ENCODE data around the gene DPM1.
A peak's percentile ranks its signal among the peaks of the same experiment; 100 is the strongest.

The DPM1 gene

DNA sequence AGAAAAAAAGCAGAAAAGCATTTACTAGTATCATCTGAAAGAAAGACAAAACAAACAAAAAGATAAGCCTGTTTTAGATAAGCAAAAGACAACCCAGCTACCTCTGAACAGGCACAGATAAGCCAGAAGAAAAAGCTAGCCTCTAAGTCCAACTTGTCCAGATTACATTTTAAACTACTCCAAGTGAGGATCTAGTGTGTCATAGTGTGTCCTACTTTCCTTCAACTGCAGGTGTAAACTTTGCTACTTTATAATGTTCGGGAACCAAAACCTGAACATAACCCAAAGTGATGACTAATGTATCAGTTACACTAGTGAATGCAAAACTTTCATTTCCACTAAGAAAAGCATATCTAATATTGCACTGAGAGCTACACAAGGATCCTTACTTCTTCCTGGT, 46.6 kb downstream of the DPM1 start:
- Mint-ChIP-seq H3K9me3 (no peaks in the 10 kb centered on the region), H3K36me3 (ENCODE audit: low read depth) (peaks cover 24% of the 10 kb centered on the region), H3K4me1 (ENCODE audit: low read depth) (peaks cover 48% of the 10 kb centered on the region), H3K4me3 (no peak overlapping the region), H3K27me3 (ENCODE audit: low read depth) (no peaks in the 10 kb centered on the region), H3K27ac (peak overlapping the region; percentile 18)
- DNase-seq (ENCODE audit: low spot score), result no peak

DNA sequence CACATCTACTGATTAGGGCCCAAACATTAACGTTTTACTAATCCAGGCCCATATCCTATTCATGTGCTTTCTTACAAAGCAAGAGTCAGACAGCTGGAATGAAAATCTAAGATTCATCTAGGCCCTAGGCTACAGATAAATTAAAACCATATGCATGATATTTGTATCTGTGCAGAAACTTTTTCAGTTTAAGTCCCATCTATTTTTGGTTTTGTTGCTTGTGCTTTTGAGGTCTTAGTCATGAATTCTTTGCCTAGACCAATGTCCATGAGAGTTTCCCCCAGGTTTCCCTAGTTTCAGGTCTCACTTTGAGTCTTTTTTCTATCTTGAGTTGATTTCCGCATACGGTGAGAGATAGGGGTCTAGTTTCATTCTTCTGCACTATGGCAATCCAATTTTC, 47.3 kb downstream of the DPM1 start:
- DNase-seq (ENCODE audit: low spot score), result no peak
- H3K27ac Mint-ChIP-seq, result no peak overlapping the region
- no peaks in the 10 kb centered on the region for H3K27me3 Mint-ChIP-seq (ENCODE audit: low read depth)

DNA sequence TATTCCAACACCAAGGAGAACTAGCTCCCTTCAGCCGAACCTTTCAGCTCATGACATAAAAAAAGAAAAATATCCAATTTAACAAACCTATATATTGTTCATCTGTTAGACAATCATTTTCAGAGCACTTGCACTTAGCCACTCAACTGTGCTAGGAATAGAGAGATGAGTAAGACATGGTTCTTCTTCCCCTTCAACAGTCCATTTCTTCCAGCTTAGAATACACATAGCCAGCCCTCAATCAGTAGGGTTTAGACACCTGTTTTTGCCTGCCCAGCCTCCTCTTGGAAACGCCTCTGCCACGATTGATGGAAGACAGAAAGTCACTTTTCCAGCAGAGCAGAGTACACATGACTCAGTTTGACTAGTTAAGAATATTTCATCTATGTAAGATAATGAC, 48.9 kb downstream of the DPM1 start:
- no peak for DNase-seq (ENCODE audit: low spot score)
- H3K9me3 Mint-ChIP-seq, result no peaks in the 10 kb centered on the region
- H3K27me3 Mint-ChIP-seq (ENCODE audit: low read depth), result no peaks in the 10 kb centered on the region
- peaks cover 20% of the 10 kb centered on the region for H3K36me3 Mint-ChIP-seq (ENCODE audit: low read depth)
- no peak overlapping the region for H3K27ac Mint-ChIP-seq
- peaks cover 34% of the 10 kb centered on the region for H3K4me1 Mint-ChIP-seq (ENCODE audit: low read depth)
- no peak overlapping the region for H3K4me3 Mint-ChIP-seq

More for the DNA sequence above, 47.3 kb downstream of the DPM1 start:
- no peaks in the 10 kb centered on the region for H3K9me3 Mint-ChIP-seq
- H3K4me3 Mint-ChIP-seq, result no peak overlapping the region
- H3K36me3 Mint-ChIP-seq (ENCODE audit: low read depth), result peaks cover 20% of the 10 kb centered on the region
- peaks cover 42% of the 10 kb centered on the region for H3K4me1 Mint-ChIP-seq (ENCODE audit: low read depth)

DNA sequence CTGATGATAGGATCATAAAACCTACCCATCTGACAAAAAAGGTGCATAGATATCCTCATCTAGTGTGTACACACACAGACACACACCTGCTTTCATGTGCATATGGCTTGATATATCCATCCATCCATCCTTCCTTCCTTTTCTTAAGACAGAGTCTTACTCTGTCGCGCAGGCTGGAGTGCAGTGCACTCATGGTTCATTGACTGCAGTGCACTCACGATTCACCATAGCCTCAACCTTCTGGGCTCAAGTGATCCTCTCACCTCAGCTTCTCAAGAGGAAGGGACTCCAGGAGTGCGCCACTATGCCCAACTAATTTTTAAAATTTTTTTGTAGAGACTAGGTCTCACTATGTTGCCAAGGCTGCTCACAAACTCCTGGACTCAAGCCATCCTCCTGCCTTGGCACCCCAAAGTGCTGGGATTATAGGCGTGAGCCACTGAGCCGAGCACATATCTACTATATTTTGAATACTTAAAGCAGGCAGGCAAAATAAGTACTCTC, 54.2 kb downstream of the DPM1 start:
- Mint-ChIP-seq H3K36me3 (ENCODE audit: low read depth) (peaks cover 23% of the 10 kb centered on the region), H3K27me3 (ENCODE audit: low read depth) (no peaks in the 10 kb centered on the region), H3K27ac (no peak overlapping the region), H3K4me3 (no peak overlapping the region), H3K9me3 (no peaks in the 10 kb centered on the region), H3K4me1 (ENCODE audit: low read depth) (peaks cover 5% of the 10 kb centered on the region)
- no peak for DNase-seq (ENCODE audit: low spot score)

DNA sequence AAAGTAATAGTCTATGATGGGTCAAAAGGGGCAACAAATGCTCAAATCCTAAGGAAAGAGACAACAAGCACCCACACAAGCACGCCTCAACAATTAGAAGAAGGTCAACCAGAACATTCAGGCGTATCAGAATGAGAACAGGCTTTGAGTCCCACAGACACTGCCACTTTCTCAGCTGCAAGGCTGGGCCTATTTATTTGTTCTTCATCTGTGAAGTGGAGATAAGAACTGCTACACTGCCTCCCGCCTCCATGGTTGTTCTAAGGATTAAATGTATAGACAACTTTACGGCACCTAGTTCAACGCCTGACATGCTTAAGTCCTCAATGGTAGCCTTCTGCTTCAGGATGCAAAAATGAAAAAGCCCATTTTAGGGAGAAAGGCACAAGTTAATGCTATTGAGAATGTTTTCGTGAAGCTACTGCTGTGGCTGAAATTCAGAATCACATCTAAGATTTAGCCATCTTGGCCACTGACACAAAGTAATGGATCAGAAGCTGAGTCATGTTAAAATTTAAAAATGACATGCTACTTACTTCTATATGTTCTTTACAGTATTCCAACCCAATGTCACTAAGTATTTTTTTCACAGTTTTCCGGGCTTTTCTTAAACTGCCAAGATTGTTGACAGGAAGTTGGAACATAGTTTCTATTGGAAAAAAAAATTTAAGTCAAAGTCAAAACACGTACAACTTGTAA, 54.8 kb downstream of the DPM1 start:
- no peak overlapping the region for H3K27ac Mint-ChIP-seq
- H3K36me3 Mint-ChIP-seq (ENCODE audit: low read depth), result peaks cover 23% of the 10 kb centered on the region
- DNase-seq (ENCODE audit: low spot score), result no peak
- no peaks in the 10 kb centered on the region for H3K27me3 Mint-ChIP-seq (ENCODE audit: low read depth)
- peaks cover 5% of the 10 kb centered on the region for H3K4me1 Mint-ChIP-seq (ENCODE audit: low read depth)
- H3K4me3 Mint-ChIP-seq, result no peak overlapping the region
- no peaks in the 10 kb centered on the region for H3K9me3 Mint-ChIP-seq

DNA sequence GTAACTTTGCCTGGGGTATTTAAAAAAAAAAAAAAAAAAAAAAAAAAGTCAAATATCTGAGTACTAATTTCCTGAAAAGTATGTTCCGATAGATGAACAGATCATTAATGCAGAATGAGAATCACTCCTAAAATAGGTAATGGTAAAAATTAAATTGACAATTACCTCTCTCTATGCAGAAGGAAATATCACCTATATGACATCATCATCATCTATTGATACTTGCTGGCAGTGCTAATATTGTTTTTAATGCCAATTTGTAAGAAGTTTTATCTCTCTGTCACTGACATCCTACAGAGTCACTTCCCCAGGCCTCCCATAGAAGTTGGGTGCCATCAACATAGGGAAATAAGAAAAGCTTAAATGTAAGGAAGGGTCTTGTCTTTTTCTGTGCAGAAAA, 57.0 kb downstream of the DPM1 start:
- no peak overlapping the region for H3K4me3 Mint-ChIP-seq
- H3K27ac Mint-ChIP-seq, result no peak overlapping the region
- H3K36me3 Mint-ChIP-seq (ENCODE audit: low read depth), result peaks cover 32% of the 10 kb centered on the region
- H3K4me1 Mint-ChIP-seq (ENCODE audit: low read depth), result peaks cover 7% of the 10 kb centered on the region
- DNase-seq (ENCODE audit: low spot score), result no peak
- H3K27me3 Mint-ChIP-seq (ENCODE audit: low read depth), result no peaks in the 10 kb centered on the region
- no peaks in the 10 kb centered on the region for H3K9me3 Mint-ChIP-seq

DNA sequence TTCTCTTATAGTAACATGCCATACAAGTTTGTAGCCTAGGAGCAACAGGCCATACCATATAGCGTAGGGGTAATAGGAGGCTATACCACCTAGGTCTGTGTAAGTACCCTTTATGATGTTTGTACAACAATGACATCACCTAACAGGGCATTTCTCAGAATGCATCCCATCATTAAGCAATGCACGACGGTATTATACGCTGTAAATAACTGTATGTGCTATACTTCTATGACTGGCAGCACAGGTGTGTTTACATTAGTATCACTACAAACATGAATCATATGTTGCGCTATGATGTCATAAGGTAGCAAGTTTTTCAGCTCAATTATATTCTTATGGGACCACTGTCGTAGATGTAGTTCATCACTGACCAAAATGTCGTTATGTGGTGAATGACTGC, 58.1 kb downstream of the DPM1 start:
- no peak for DNase-seq (ENCODE audit: low spot score)
- Mint-ChIP-seq H3K27ac (no peak overlapping the region), H3K9me3 (no peaks in the 10 kb centered on the region), H3K27me3 (ENCODE audit: low read depth) (no peaks in the 10 kb centered on the region), H3K36me3 (ENCODE audit: low read depth) (peaks cover 32% of the 10 kb centered on the region), H3K4me3 (no peak overlapping the region), H3K4me1 (ENCODE audit: low read depth) (peaks cover 7% of the 10 kb centered on the region)

DNA sequence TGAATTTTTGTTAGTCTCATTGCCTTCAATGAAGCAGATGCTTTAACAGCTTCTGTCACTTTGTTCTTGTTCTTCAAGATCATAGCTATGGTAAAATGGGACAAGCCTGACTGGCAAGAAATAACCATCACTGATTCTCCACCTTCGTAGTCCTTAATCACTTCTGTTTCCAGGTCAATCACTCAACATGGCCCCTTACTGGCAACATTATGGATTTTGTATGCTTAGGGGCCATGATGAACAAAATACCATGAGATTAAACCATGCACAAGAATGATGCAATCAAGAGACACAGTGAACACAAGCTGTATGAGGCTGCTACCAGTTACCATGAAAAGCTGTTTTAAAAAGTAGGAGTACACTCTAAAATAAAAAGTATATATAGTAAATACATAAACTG, 59.9 kb downstream of the DPM1 start:
- peaks cover 44% of the 10 kb centered on the region for H3K36me3 Mint-ChIP-seq (ENCODE audit: low read depth)
- peaks cover 5% of the 10 kb centered on the region for H3K4me1 Mint-ChIP-seq (ENCODE audit: low read depth)
- H3K27me3 Mint-ChIP-seq (ENCODE audit: low read depth), result no peaks in the 10 kb centered on the region
- no peaks in the 10 kb centered on the region for H3K9me3 Mint-ChIP-seq
- DNase-seq (ENCODE audit: low spot score), result no peak
- no peak overlapping the region for H3K27ac Mint-ChIP-seq
- H3K4me3 Mint-ChIP-seq, result no peak overlapping the region

DNA sequence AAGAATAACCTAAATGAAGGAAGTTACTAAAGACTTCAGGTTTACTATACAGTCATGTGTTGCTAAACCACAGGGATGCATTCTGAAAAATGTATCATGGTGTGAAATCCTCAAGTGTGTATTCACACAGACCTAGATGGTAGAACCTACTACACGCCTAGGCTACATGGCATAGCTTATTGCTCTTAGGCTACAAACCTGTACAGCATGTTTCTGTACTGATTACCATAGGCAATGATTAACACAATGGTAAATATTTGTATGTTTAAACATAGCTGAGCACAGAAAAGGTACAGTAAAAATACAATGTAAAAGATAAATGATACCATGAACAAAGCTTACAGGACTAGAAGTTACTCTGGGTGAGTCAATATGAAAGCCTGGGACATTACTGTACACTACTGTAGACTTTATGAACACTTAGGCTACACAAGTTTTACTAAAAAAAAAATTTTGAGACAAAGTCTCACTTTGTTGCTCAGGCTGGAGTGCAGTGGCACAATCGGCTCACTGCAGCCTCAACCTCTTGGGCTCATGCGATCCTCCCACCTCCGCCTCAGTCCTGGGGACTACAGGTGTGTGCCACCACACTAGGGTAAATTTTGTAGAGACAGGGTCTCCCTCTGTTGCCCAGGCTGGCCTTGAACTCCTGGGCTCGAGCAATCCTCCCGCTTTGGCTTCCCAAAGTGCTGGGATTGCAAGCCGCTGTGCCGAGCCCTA, 63.1 kb downstream of the DPM1 start:
- no peak for DNase-seq (ENCODE audit: low spot score)
- no peak overlapping the region for H3K27ac Mint-ChIP-seq

DNA sequence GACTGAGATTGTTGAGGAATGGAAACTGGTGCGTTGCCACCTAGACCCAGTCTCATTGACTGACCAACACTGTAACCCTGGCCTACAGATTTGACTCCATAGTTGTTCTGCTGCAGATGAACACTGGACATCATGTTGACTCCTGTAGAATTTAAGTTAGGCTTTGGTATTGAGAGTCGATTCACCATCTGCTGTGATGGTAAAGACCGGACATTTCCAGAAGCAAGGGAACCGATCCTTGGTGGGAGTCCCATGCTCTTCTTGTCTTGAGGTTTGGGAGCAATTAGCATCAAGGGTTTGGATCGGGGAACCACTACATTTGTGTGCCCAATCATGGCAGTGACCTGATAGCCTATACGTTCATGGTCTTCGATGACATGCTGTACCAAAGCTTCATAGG, 64.7 kb downstream of the DPM1 start:
- Mint-ChIP-seq H3K27ac (no peak overlapping the region), H3K4me3 (no peak overlapping the region), H3K27me3 (ENCODE audit: low read depth) (no peaks in the 10 kb centered on the region), H3K4me1 (ENCODE audit: low read depth) (peaks cover 4% of the 10 kb centered on the region), H3K36me3 (ENCODE audit: low read depth) (peaks cover 57% of the 10 kb centered on the region), H3K9me3 (no peaks in the 10 kb centered on the region)
- no peak for DNase-seq (ENCODE audit: low spot score)

More for the DNA sequence above, 63.1 kb downstream of the DPM1 start:
- Mint-ChIP-seq H3K36me3 (ENCODE audit: low read depth) (peaks cover 54% of the 10 kb centered on the region), H3K4me1 (ENCODE audit: low read depth) (peaks cover 4% of the 10 kb centered on the region), H3K4me3 (no peak overlapping the region), H3K27me3 (ENCODE audit: low read depth) (no peaks in the 10 kb centered on the region), H3K9me3 (no peaks in the 10 kb centered on the region)

DNA sequence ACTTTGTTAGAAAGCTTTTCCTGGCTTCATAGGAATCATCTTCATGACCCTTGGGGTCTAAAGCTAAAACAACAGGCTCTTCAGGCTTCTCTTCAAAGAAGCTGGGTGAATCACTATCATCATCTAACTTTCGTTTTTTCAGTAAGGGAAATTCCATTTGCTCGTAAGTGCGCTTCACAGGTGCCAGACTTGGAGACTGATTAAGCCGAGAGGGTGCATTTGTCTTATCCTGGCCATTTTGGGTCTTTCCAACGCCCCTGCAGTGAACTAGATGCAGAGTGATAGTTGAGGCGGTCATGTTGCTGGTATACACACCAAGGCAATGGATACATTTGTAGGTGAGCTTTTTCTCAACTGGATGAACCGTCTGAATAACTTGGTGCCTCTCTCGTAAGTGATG, 65.9 kb downstream of the DPM1 start:
- Mint-ChIP-seq H3K27ac (no peak overlapping the region), H3K9me3 (no peaks in the 10 kb centered on the region), H3K4me3 (no peak overlapping the region), H3K27me3 (ENCODE audit: low read depth) (no peaks in the 10 kb centered on the region), H3K36me3 (ENCODE audit: low read depth) (peaks cover 55% of the 10 kb centered on the region), H3K4me1 (ENCODE audit: low read depth) (peaks cover 3% of the 10 kb centered on the region)
- DNase-seq (ENCODE audit: low spot score), result no peak

DNA sequence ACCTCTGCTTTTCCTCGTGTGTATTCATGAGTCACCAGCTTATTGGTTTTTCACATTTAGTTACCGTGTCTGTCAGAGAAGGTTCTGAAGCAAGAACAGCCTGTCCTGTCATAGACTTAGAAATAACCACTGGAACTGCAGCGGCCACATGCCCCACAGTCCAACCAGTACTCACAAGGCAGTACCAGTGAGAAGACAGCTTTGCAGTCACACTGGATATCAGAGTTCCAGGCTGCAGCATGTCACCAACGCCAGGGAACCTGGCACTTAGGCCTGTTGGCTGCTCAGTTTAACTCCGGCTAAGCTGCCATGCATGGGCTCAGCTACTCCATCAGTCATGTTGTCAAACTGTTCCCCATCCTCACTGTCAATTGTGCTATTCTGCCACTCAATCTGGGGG, 67.2 kb downstream of the DPM1 start:
- Mint-ChIP-seq H3K9me3 (no peaks in the 10 kb centered on the region), H3K36me3 (ENCODE audit: low read depth) (peaks cover 53% of the 10 kb centered on the region), H3K4me1 (ENCODE audit: low read depth) (no peaks in the 10 kb centered on the region), H3K27me3 (ENCODE audit: low read depth) (no peaks in the 10 kb centered on the region), H3K27ac (no peak overlapping the region), H3K4me3 (no peak overlapping the region)
- no peak for DNase-seq (ENCODE audit: low spot score)

DNA sequence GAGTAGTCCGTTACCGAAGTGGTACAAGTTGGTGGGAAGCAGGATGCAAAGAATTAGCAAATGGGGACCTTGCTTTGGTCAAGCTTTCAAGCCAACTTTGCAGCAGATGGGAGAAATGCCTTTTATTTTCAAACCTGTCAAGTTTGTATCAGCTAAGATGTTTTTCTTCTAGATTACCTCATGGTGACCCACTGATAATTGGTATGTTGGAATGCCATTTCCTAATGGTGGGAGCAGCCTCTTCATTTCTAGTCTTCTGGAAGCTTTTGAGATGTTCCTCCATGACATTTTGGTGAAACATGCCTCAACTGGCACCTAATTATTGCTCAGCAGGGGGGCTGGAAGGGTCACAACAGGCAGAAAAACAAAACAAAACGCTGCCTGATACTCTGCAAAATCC, 70.8 kb downstream of the DPM1 start:
- Mint-ChIP-seq H3K4me1 (ENCODE audit: low read depth) (no peaks in the 10 kb centered on the region), H3K27me3 (ENCODE audit: low read depth) (no peaks in the 10 kb centered on the region), H3K4me3 (no peak overlapping the region), H3K27ac (no peak overlapping the region), H3K9me3 (no peaks in the 10 kb centered on the region), H3K36me3 (ENCODE audit: low read depth) (peaks cover 33% of the 10 kb centered on the region)
- no peak for DNase-seq (ENCODE audit: low spot score)

DNA sequence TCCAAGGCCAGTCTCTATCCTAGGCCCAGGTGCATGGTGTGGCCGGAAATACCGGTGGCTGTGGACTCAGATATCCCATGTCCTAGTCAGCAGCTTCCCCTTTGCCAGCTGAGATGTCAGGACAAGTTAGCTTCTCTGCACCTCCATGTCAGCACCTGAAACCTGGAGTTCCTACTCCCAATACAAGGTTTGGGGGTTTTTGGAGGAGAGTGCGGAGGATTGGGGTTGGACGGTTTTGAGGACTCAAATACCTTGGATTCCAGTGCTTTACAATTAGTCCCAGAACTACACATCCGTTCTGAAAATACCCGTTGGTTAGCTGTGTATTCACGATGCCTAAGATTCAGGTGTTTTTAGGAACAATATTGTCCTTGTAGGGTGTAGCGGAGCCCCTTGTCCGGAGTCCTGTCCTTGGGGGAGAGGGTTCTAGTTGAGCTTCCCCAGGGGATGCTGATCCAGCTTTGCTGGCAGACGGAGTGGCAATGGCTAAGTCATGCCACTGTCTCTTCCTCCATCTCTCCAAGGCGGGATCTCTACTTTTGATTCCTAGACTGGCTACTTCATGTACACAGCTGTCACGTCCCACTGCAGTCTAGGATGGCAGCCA, 72.0 kb downstream of the DPM1 start:
- Mint-ChIP-seq H3K4me3 (no peak overlapping the region), H3K9me3 (no peaks in the 10 kb centered on the region), H3K27me3 (ENCODE audit: low read depth) (no peaks in the 10 kb centered on the region), H3K4me1 (ENCODE audit: low read depth) (no peaks in the 10 kb centered on the region), H3K27ac (no peak overlapping the region), H3K36me3 (ENCODE audit: low read depth) (peaks cover 21% of the 10 kb centered on the region)
- no peak for DNase-seq (ENCODE audit: low spot score)
